Muscle of leg (tissue), 11 donors: Measurements from ENCODE around the gene TRAK1. TPM values are rescaled to one million over a fixed set of nuclear protein-coding genes. Genes with fewer than 3 reads are reported as not detected.

Source experiments
- DNase-seq: peaks from one replicate; pipeline ENCODE4 v3.0.0; 2013
- H3K27ac ChIP-seq: one replicate; pipeline ENCODE4 v1.5.1; 2013; ENCODE audit warnings: mild to moderate bottlenecking, low read length, control low read depth
- H3K27me3 ChIP-seq: one replicate; pipeline ENCODE4 v1.6.1; 2013; ENCODE audit warnings: low read length; ENCODE audit not compliant: control insufficient read depth, insufficient read depth
- H3K36me3 ChIP-seq: one replicate; pipeline ENCODE4 v1.6.1; 2013; ENCODE audit warnings: low read length; ENCODE audit not compliant: control insufficient read depth, insufficient read depth
- H3K4me1 ChIP-seq: one replicate; pipeline ENCODE4 v1.6.1; 2013; ENCODE audit warnings: low read length; ENCODE audit not compliant: control insufficient read depth, insufficient read depth
- H3K4me3 ChIP-seq: one replicate; pipeline ENCODE4 v1.5.1; 2013; ENCODE audit warnings: low read length, control low read depth
- H3K9me3 ChIP-seq: replicated peaks from 2 replicates; pipeline ENCODE4 v1.6.1; 2013; ENCODE audit warnings: low read depth, low read length; ENCODE audit not compliant: control insufficient read depth
- WGBS: methylation state at CpG from one replicate; pipeline ENCODE4 v1.1.5; 2013; ENCODE audit warnings: missing lambda C conversion rate; ENCODE audit not compliant: insufficient coverage; 5-methylcytosine and 5-hydroxymethylcytosine counted together
- polyA plus RNA-seq, 8 donors: library from polyadenylated mRNA; unstranded; fragments of 120-200 nt; gene quantifications; one replicate each; pipeline versions ENCODE4 v1.2.1 to v1.2.3, GENCODE V29; 2013; ENCODE audit warnings: inconsistent platforms in 1 of 8, low replicate concordance in 1 of 8; ENCODE audit not compliant: insufficient read length in 8 of 8, insufficient read depth in 1 of 8
- total RNA-seq: library from RNA; stranded (reverse); fragments of 120-200 nt; gene quantifications from one replicate; pipeline ENCODE4 v1.2.4, GENCODE V29; 2013

Gene TRAK1
- total and polyA plus RNA-seq, 9 donors: 62.6 to 117 (median 84.2) TPM

DNA sequence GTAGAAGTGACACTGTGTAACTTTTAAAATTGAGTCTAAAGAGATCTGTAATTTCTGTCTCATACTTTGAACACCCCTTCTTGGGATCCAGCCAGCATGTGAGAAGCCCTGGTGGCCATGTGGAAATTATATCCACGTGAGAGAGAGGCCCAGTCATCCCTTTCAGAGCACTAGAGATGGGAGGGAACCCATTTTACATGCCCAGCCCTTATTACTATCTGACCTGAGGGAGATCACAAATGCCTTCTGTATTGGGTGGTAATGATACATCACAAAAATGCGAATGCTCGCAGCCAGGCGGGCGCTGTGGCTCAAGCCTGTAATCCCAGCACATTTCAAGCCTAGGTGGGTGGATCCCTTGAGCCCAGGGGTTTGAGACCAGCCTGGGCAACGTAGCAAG lies 27.3 kb upstream of the TRAK1 start:
- Histone ChIP-seq H3K27ac (peak overlapping the region; percentile 98), H3K4me3 (no peak overlapping the region), H3K27me3 (no peaks in the 10 kb centered on the region), H3K4me1 (peaks cover 72% of the 10 kb centered on the region), H3K9me3 (no peaks in the 10 kb centered on the region), H3K36me3 (no peaks in the 10 kb centered on the region)
- WGBS: 20% methylated on average over 1 of the region's 6 CpGs
- DNase-seq: peak; percentile 69

DNA sequence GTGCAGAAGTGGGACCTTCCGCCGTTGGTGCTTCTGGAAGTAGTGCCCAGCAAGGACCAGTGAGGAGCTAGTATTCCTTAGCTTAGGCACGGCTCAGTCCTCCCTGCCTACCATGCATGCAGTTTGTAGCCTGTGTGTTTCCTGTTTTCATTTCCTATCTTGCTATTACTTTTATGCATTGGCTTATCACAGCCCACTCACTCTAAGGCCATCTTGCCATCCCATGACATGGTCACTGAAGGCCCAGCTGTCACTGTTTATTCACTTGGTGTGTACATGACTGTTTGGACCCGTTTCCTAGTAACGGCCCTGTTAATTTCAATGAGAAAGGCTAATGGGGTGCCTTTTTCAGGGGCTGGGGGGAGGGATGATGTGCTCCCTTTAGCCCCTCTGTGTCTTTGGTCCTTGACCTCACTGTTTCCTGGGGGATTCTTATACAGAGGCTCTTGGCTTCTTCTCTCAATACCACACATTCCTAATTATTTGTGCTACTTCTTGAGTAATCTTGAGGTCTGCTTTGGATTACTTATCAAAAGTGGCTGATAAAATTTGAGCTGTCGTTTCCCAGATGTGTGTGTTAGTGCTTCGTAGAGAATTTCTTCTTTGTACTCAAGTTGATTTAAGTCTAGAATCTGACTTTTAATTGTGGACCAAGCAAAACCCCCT lies 24.5 kb upstream of the TRAK1 start:
- Histone ChIP-seq H3K4me1 (peaks cover 73% of the 10 kb centered on the region), H3K27ac (peak overlapping the region; percentile 97), H3K27me3 (no peaks in the 10 kb centered on the region), H3K4me3 (no peak overlapping the region), H3K36me3 (no peaks in the 10 kb centered on the region), H3K9me3 (no peaks in the 10 kb centered on the region)
- peak; percentile 93 for DNase-seq
- WGBS: 44% methylated on average over 3 of the region's 7 CpGs

DNA sequence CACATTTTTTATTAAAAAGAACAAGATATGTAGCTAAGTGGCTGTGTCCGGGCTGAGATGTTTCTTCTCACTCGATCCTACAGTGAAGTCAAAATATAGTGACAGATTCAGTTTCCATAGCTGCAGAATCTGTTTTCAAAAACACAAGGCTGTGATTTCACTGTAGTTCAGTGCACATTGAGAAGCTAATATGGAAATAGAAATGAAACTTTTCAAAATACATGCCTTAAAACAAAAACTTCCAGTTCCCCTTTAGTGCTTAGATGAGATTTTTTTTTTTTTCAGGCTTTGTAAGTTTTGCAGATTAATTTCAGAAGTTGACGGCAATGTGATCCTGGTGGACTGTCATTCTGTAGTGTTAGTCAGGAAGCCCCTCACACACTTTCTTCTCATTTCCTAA lies 23.8 kb upstream of the TRAK1 start:
- no CpG with 5 or more reads among the region's 3 CpGs for WGBS
- H3K27me3 ChIP-seq: no peaks in the 10 kb centered on the region
- H3K36me3 ChIP-seq: no peaks in the 10 kb centered on the region
- peak; percentile 97 for DNase-seq
- H3K4me3 ChIP-seq: no peak overlapping the region
- H3K4me1 ChIP-seq: peaks cover 74% of the 10 kb centered on the region
- peak overlapping the region; percentile 97 for H3K27ac ChIP-seq
- H3K9me3 ChIP-seq: no peaks in the 10 kb centered on the region

DNA sequence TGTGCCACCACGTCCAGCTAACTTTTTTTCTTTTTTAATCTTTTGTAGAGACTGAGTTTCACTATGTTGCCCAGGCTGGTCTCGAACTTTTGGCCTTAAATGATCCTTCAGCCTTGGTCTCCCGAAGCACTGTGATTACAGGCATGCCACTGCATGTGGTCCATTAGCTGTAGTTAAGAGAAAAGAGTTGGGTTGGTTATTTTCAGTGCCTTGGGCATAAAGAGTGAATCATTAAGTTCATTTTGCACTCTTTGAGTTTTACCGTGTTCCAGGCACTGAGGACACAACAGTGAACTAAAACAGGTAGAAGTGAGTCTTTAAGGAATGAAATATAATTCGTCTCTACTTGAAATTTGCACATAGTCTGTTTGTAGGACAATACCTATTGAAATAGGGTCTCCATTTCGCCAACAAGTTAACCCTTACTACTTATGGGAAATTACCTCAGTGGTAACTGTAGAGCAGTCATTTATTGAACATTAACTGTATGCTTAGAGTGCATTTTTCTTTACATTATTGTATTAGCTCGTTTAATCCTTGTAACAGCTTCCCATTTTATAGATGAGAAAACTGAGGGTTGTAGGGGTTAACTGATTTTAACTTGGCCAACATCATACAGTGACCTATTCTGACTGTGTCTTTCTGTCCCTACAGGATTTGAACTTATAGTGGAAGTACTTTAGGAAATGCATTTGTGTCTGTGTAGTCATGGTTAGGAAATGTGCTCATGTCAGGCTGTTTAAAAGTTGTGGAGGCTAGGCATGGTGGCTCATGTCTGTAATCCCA lies 22.7 kb upstream of the TRAK1 start:
- no peak overlapping the region for H3K4me3 ChIP-seq
- 100% methylated on average over 1 of the region's 7 CpGs for WGBS
- H3K9me3 ChIP-seq: no peaks in the 10 kb centered on the region
- no peak for DNase-seq
- H3K27ac ChIP-seq: peak overlapping the region; percentile 97
- no peaks in the 10 kb centered on the region for H3K27me3 ChIP-seq
- H3K4me1 ChIP-seq: peaks cover 74% of the 10 kb centered on the region
- no peaks in the 10 kb centered on the region for H3K36me3 ChIP-seq

DNA sequence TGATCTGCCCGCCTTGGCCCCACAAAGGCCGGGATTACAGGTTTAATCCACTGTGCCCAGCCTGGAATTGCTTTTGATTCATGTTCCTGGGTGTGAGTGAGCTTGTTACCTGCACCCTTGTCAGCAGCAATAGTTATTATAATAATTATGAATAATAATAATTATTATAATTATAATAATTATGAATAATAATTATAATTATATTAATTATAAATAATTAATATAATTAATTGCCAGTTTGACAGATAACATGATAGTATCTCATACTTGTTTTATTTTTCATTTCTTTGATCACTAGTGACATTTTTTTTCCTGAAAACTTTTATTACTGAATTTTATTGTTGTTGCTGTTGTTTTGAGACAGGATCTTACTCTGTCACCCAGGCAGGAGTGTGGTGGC lies 21.1 kb upstream of the TRAK1 start:
- Histone ChIP-seq H3K36me3 (no peaks in the 10 kb centered on the region), H3K4me3 (no peak overlapping the region), H3K27me3 (no peaks in the 10 kb centered on the region), H3K9me3 (no peaks in the 10 kb centered on the region), H3K27ac (peak overlapping the region; percentile 94), H3K4me1 (peaks cover 72% of the 10 kb centered on the region)
- no CpG with 5 or more reads among the region's 2 CpGs for WGBS
- no peak for DNase-seq

DNA sequence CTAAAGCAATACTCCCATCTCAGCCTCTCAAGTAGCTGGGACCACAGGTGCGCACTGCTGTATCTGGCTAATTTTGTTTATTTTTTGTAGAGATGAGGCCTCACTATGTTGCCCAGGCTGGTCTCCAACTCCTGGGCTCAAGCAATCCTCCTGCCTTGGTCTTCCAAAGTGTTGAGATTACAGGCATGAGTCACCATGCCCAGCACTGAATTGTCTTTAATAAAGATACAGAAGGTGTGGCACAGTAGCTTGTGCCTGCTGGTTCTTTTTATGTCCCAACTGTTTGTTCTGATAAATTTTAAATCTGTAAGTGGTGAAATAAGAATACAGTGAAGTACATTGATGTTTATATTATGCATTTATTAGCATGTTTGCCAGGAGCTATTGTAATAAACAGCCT lies 20.6 kb upstream of the TRAK1 start:
- Histone ChIP-seq H3K27ac (peak overlapping the region; percentile 94), H3K9me3 (no peaks in the 10 kb centered on the region), H3K4me3 (no peak overlapping the region), H3K36me3 (no peaks in the 10 kb centered on the region), H3K4me1 (peaks cover 71% of the 10 kb centered on the region), H3K27me3 (no peaks in the 10 kb centered on the region)
- no CpG with 5 or more reads among the region's 1 CpG for WGBS
- DNase-seq: no peak

DNA sequence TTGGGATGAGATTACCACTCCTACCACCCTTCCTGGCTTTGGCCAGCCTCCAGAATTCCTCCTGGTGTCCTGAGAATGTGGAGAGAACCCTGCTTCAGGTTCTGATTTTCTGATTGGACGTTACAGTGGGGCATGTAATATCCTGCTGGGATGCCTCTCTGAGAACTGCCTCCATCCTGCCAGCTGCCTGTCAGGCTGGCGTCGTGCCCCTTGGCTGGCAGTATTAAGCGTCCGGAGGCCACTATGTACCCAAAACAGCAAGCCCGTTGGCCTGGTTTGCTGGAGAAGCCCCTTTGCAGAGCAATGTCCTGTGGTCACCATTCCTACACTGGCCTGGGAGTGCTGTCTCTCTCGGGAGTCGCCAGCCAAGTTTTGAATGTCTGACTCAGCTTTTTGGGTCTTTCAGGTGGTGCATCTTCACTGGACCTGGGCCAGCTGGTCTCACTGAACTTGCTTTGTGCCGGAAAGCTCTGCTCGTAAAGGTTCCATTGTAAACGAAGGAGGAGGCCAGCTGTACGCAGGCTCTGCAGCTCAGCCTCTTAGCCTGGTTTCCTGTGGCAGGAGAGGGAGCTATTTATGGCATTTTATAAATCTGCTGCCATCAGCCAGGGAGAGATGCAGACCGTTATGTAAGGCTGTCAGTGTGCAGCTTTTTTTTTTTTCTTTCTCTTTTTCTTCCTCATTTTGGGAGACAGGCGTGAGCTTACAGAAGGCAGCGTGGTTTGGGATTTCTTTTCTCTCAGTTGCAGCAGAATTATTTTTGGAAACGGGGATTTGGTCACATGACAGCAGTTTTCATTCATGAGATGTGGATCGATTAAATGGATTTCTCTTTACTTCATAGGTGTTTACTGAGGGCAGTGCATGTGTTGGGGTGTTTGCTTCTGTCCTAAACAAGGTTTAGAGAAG lies 19.0 kb upstream of the TRAK1 start:
- Histone ChIP-seq H3K9me3 (no peaks in the 10 kb centered on the region), H3K27me3 (no peaks in the 10 kb centered on the region), H3K4me1 (peaks cover 58% of the 10 kb centered on the region), H3K36me3 (no peaks in the 10 kb centered on the region), H3K4me3 (peak overlapping the region; percentile 1), H3K27ac (peak overlapping the region; percentile 94)
- WGBS: 7% methylated on average over 14 of the region's 17 CpGs
- peak; percentile 93 for DNase-seq

DNA sequence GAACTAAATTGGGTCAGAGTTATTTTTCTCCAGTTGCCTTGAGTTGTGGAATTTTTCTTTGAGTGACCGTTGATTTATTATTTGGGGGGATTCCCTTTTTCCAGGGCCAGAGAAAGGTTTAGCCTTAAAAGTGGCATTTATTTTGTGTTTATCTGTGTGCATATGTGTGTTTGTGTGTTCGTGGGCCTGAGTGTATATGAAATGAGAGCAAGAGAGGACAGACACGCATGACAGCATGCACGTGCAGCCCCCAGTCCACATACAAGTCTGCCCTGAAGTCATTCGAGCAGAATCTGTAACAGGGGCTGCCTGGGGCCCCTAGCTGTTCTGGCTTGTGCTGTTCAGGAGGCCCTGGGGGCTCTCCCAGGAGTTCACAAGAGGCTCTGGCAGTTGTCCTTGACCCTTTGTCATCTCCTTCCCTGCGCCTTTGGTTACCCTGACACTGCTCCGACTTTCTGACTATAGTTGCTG lies 18.3 kb upstream of the TRAK1 start:
- Histone ChIP-seq H3K4me1 (peaks cover 55% of the 10 kb centered on the region), H3K4me3 (peak overlapping the region; percentile 1), H3K36me3 (no peaks in the 10 kb centered on the region), H3K27ac (peak overlapping the region; percentile 94), H3K9me3 (no peaks in the 10 kb centered on the region), H3K27me3 (no peaks in the 10 kb centered on the region)
- peak; percentile 50 for DNase-seq
- WGBS: 16% methylated on average over 5 of the region's 7 CpGs

DNA sequence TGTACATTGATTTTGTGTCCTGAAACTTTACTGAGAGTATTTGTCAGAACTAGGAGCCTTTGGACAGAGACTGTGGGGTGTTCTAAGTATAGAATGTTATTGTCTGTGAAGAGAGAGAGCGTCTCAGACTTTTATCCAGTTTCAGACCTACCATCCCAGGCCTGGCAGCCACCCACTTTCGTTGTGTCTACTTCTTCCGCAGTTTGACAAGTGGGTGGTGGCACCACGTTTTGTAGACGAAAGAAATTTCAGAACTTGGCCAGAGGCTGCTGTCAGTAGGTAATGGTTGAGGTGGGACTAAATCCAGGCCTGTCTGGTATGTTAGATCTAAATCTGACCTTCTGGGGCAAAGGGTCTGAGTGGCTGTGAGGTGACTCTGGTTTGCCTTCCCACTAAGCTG lies 13.4 kb upstream of the TRAK1 start:
- peaks cover 5% of the 10 kb centered on the region for H3K9me3 ChIP-seq
- H3K4me3 ChIP-seq: no peak overlapping the region
- no peak for DNase-seq
- no peaks in the 10 kb centered on the region for H3K36me3 ChIP-seq
- H3K4me1 ChIP-seq: peaks cover 35% of the 10 kb centered on the region
- H3K27ac ChIP-seq: no peak overlapping the region
- H3K27me3 ChIP-seq: no peaks in the 10 kb centered on the region
- WGBS: 88% methylated on average over 3 of the region's 5 CpGs

DNA sequence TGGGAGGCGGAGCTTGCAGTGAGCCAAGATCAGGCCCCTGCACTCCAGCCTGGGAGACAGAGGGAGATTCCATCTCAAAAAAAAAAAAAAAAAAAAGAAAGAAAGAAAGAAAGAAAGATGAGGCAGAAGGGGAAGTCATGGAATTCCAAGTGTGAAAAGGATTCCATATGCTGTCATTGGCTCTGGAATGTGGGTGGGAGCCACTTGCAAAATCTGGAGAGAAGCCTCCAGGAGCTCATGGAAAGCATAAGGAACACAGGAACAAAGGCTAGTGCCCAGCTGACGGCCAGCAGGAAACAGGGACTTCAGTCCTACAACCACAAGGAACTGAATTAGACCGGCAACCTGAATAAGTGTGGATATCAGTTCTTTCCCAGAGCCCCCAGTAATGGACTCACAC lies 12.5 kb upstream of the TRAK1 start:
- 100% methylated on average over 1 of the region's 3 CpGs for WGBS

More for the DNA sequence above, 12.5 kb upstream of the TRAK1 start:
- Histone ChIP-seq H3K9me3 (peaks cover 5% of the 10 kb centered on the region), H3K27me3 (no peaks in the 10 kb centered on the region), H3K27ac (no peak overlapping the region), H3K4me1 (peaks cover 26% of the 10 kb centered on the region), H3K36me3 (no peaks in the 10 kb centered on the region), H3K4me3 (no peak overlapping the region)
- no peak for DNase-seq
